ENCODE results near the gene PODXL. TPM values are rescaled to one million over a fixed set of nuclear protein-coding genes. Genes with fewer than 3 reads are reported as not detected.

Gene PODXL
- total RNA-seq, 1 donor from 2014 or later, result 37.7 TPM

DNA sequence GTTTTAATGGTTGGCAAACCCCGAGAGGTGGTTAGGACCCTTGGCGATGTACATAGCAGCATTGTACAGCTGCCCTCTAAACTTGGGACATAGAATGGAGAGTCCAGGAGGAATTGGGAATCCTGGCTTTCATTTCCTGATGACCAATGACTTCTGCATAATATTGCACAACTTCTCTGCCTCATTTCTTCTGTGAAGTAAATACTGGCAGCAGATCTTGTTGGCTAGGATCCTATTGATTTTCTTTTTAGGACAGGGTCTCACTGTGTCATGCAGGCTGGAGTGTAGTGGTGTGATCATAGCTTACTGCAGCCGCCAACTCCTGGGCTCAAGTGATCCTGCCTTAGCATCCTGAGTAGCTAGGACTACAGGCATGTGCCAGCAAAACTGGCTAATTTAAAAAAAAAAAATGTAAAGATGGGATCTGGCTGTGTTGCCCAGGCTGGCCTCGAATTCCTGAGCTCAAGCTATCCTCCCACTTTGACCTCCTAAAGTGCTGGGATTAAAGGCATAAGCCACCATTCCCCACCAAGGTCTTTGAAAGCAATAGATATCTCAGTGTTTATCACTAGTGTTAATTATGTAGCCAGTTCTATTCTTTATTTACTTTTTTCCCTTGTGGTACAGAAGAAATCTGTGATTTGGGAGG, 58.1 kb downstream of the PODXL start:
- Histone ChIP-seq H3K4me3 (no peak overlapping the region), H3K4me2 (no peak overlapping the region), H3K27me3 (no peaks in the 10 kb centered on the region), H3K9me3 (ENCODE audit: low read depth) (no peaks in the 10 kb centered on the region), H3K79me2 (ENCODE audit: low read depth) (no peaks in the 10 kb centered on the region), H4K20me1 (ENCODE audit: low read depth) (no peaks in the 10 kb centered on the region), H2AFZ (replicated peaks) (no peak overlapping the region), H3K36me3 (no peaks in the 10 kb centered on the region), H3K4me1 (peaks cover 18% of the 10 kb centered on the region), H3K9ac (no peak overlapping the region), H3K27ac (no peak overlapping the region), H3F3A (ENCODE audit: low read depth) (peaks cover 18% of the 10 kb centered on the region)
- peaks cover 16% of the 10 kb centered on the region for H3K4me1 Mint-ChIP-seq
- no peak for TF ChIP-seq EZH2phosphoT487 (IDR thresholded peaks at IDR 0.05)
- TF ChIP-seq, protein P1, sequence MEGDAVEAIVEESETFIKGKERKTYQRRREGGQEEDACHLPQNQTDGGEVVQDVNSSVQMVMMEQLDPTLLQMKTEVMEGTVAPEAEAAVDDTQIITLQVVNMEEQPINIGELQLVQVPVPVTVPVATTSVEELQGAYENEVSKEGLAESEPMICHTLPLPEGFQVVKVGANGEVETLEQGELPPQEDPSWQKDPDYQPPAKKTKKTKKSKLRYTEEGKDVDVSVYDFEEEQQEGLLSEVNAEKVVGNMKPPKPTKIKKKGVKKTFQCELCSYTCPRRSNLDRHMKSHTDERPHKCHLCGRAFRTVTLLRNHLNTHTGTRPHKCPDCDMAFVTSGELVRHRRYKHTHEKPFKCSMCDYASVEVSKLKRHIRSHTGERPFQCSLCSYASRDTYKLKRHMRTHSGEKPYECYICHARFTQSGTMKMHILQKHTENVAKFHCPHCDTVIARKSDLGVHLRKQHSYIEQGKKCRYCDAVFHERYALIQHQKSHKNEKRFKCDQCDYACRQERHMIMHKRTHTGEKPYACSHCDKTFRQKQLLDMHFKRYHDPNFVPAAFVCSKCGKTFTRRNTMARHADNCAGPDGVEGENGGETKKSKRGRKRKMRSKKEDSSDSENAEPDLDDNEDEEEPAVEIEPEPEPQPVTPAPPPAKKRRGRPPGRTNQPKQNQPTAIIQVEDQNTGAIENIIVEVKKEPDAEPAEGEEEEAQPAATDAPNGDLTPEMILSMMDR (IDR thresholded peaks at IDR 0.05), result no peak
- no peak for TF ChIP-seq EZH2 (IDR thresholded peaks at IDR 0.05)
- H3K9me3 Mint-ChIP-seq, result no peaks in the 10 kb centered on the region
- peaks cover 2% of the 10 kb centered on the region for H3K27me3 Mint-ChIP-seq (ENCODE audit: insufficient read depth, low read depth)
- peaks cover 22% of the 10 kb centered on the region for H3K36me3 Mint-ChIP-seq
- DNase-seq (ENCODE audit: low spot score), result no peak
- no peak overlapping the region for H3K4me3 Mint-ChIP-seq
- H3K27ac Mint-ChIP-seq, result no peak overlapping the region

DNA sequence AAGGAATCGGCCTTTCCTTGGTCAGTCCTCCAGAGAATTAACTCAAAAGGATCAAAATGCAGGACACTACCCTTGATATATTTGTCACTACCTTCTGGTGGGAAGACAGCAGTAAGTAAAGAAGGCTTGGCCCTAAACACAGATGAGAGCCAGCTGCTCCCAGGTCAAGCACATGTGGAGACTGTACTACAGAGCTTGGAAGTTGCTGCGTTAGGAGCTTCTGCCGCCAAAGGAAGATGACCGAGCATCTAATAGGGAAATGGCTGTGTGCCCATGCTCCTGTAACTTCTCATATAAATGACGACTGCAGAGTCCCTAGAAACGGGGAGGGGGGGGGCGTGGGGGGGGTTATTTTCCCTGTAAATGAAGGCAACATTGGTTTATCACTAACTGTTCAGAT, 59.0 kb downstream of the PODXL start:
- H3K4me1 ChIP-seq, result peaks cover 20% of the 10 kb centered on the region
- H3K4me3 ChIP-seq, result no peak overlapping the region
- H3K9me3 ChIP-seq (ENCODE audit: low read depth), result no peaks in the 10 kb centered on the region
- H3K27me3 ChIP-seq, result no peaks in the 10 kb centered on the region
- Mint-ChIP-seq H3K4me3 (no peak overlapping the region), H3K9me3 (no peaks in the 10 kb centered on the region), H3K27me3 (ENCODE audit: insufficient read depth, low read depth) (peaks cover 2% of the 10 kb centered on the region), H3K4me1 (peaks cover 8% of the 10 kb centered on the region), H3K27ac (no peak overlapping the region), H3K36me3 (peaks cover 17% of the 10 kb centered on the region)
- no peak for TF ChIP-seq EZH2phosphoT487 (IDR thresholded peaks at IDR 0.05)
- TF ChIP-seq, protein P1 (IDR thresholded peaks at IDR 0.05), result no peak
- TF ChIP-seq EZH2 (IDR thresholded peaks at IDR 0.05), result no peak
- H3K36me3 ChIP-seq, result no peaks in the 10 kb centered on the region
- peaks cover 18% of the 10 kb centered on the region for H3F3A ChIP-seq (ENCODE audit: low read depth)
- H2AFZ ChIP-seq (replicated peaks), result no peak overlapping the region
- H4K20me1 ChIP-seq (ENCODE audit: low read depth), result no peaks in the 10 kb centered on the region
- no peak overlapping the region for H3K9ac ChIP-seq
- H3K27ac ChIP-seq, result no peak overlapping the region
- H3K79me2 ChIP-seq (ENCODE audit: low read depth), result no peaks in the 10 kb centered on the region
- DNase-seq (ENCODE audit: low spot score), result no peak
- no peak overlapping the region for H3K4me2 ChIP-seq

DNA sequence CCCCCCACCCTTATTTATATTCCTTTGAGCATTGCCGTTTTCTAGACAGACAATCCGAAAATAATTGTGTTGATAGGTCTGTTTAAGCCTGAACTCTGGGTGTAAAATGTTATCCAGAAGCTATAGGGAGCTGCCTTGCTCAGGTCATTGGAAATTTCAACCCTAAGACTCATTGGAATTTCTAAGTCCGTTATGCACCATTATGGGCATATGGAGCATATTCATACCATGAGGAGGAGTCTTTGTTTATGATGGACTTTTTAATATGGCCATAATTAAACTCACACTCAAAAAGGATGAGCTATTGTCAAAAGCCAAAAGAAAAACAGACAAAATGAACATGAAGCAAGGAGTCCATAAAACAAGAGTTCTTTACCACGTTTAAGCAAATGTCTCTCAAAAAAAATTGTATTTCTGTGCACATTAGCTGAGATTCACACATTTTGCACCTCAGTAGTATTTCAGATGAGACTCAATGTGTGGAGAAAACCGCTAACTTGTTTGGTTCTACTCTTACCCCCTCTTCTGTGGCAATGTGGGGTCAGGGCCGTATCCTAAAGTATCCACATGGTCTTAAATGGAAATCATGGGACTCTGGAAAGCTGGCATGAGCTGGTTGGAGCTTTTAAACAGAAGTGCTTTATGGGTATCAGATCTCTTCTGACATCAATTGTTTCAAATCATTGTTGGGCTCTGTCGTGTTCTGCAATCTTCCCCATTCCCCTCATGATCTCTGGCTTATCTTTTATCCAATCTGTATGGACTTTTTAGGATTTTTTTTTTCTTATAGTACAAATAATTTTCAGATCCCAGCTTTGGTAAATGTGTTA, 60.5 kb downstream of the PODXL start:
- Histone ChIP-seq H4K20me1 (ENCODE audit: low read depth) (no peaks in the 10 kb centered on the region), H3K9me3 (ENCODE audit: low read depth) (no peaks in the 10 kb centered on the region), H3K36me3 (no peaks in the 10 kb centered on the region), H3K27me3 (no peaks in the 10 kb centered on the region), H3K9ac (no peak overlapping the region), H3K27ac (no peak overlapping the region), H2AFZ (replicated peaks) (no peak overlapping the region), H3K4me2 (no peak overlapping the region), H3F3A (ENCODE audit: low read depth) (peaks cover 18% of the 10 kb centered on the region), H3K4me1 (peaks cover 12% of the 10 kb centered on the region), H3K79me2 (ENCODE audit: low read depth) (no peaks in the 10 kb centered on the region), H3K4me3 (no peak overlapping the region)
- peaks cover 17% of the 10 kb centered on the region for H3K36me3 Mint-ChIP-seq
- no peaks in the 10 kb centered on the region for H3K27me3 Mint-ChIP-seq (ENCODE audit: insufficient read depth, low read depth)
- H3K4me3 Mint-ChIP-seq, result no peak overlapping the region
- no peaks in the 10 kb centered on the region for H3K9me3 Mint-ChIP-seq
- no peak overlapping the region for H3K27ac Mint-ChIP-seq
- peaks cover 7% of the 10 kb centered on the region for H3K4me1 Mint-ChIP-seq
- TF ChIP-seq EZH2phosphoT487 (IDR thresholded peaks at IDR 0.05), result no peak
- TF ChIP-seq EZH2 (IDR thresholded peaks at IDR 0.05), result no peak
- TF ChIP-seq, protein P1 (IDR thresholded peaks at IDR 0.05), result no peak
- DNase-seq (ENCODE audit: low spot score), result no peak

Measured in neural progenitor cell (in vitro differentiated cells).